HS-27A (cell line): ENCODE results near the gene CDIPT.
"Not testable (repeated sequence)": the region's sequence is repeated elsewhere in the genome, so short reads cannot be mapped to it uniquely, and the experiment has no call there.

Experiments used
- DNase-seq: peaks from one replicate; pipeline ENCODE4 v3.0.0-alpha.2; 2012; ENCODE audit warnings: low read depth, missing footprints

The CDIPT gene, protein sequence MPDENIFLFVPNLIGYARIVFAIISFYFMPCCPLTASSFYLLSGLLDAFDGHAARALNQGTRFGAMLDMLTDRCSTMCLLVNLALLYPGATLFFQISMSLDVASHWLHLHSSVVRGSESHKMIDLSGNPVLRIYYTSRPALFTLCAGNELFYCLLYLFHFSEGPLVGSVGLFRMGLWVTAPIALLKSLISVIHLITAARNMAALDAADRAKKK

DNA sequence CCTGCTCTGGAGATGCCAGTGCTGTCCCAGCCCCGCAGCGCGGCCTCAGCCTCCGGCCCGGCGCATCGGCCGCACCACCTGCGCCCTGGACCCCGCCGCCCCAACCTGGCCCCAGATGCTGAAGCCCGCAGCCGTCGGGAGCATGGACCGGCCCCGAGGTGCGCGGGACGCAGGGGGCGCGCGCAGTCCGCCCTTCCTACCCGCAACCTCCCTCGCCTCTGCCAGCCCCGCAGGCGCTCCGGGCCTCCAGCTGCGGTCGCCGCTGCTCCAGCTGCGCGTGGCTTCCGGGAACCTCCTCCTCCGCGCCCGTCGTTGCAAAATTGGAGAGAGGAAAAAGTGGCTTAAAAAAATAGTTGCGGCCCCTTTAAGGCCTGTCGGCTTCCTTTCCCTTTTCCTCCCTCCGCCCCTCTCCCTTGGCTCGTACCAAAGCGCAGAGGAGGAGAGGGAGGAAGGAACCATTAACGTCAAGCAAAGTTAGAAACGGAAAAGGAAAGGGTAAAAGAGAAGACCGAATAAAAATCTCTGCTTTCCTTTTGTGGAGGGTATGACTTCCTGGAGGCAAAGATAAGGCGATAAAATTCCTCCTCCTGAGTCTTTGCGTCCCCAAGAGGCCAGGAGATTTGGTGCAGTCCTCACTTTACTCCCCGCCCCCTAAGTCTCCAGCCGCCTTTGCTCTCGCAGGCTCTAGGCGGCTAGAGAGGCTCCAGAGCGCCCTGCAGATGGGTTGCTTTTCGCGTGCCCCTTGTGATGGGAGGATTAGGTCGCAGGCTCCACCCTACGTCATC, at the start of gene CDIPT:
Gene CDIPT, minus strand, starts transcription at position 343 of the 785 bp plus-strand sequence. CDS start 369 bp downstream, outside the sequence.
- DNase-seq: peak; percentile 92

DNA sequence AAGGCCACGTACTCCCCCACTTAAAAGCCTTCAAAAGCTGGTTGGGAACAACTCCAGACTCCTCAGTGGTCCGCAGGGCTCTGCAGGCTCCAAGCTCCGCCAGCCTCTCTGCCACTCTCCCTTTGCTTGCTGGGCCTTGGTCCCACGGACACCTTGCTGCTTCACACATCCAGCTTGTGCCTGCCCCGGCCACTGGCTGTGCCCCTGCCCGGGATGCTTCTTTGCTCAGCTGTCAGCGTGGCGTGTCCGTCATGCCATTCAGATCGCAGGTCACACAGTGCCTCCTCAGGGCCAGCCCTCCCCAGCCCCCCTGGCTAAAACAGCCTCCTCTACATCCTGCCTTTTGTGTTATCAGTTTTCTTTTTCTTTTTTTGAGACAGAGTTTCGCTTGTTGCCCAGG, 49.1 kb upstream of the CDIPT start:
- no peak for DNase-seq

DNA sequence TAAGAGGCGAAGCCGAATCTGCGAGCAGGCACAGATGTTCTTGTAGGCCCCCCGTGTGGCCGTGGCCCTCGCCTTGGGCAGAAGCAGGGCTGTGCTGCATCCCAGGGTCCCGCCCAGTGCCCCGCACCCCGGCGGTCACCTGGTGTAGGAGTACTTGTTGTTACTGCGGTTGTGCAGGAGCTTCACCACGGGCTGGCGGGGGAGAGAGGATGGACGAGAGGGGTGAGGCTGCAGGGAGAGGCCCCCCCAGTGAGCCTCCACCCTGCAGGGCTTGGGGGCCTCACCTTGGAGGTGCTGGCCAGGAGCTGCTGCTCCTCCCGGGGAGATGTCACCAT, 48.6 kb upstream of the CDIPT start:
- no peak for DNase-seq

DNA sequence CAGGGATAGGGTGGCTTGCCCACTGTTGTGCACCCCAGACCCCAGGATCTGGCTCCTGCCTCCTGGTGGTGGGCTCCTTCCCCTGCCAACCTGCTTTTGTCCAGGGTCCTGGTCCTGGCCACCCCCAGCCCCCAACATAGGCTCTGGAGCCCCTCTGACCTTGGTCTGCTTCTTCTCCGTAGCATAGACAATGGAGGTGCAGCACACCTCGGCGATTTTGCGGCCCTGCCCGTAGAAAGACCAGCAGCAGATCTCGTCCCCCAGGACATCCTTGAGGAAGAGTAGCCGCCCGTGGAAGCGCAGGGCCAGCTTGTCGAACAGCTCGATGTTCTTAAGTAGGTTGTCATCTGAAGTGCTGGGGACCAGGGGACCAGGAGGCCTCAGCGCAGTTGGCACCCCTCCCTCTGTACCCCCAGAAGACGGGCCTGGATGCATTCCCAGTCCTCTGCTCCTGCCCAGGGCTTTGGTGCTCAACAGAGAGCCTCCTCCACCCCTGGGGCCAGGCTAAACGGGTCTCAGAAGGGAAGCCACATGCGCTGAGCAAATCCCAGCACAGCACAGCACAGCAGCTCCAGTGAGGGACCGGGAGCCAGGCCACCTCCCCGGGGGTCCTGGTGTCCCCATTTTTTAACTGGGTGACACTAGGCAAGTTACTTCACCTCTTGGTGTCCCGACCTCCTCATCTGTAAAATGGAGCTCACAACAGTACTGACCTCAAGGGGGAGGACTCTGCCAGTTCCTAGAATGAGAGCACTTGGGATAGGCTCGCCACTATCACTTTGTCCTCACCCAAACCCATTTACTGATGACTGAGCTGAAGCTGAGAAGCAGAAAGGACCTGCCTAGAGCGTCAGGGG, 48.0 kb upstream of the CDIPT start:
- no peak for DNase-seq

DNA sequence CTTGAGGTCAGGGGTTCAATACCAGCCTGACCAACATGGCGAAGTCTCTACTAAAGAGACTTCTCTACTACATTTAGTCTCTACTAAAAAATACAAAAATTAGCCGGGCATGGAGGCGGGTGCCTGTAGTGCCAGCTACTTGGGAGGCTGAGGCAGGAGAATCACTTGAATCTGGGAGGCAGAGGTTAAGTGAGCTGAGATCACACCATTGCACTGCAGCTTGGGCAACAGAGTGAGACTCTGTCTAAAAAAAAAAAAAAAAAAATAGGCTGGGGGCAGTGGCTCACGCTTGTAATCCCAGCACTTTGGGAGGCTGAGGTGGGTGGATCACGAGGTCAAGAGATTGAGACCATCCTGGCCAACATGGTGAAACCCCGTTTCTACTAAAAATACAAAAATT, 46.8 kb upstream of the CDIPT start:
- DNase-seq: not testable (repeated sequence)

DNA sequence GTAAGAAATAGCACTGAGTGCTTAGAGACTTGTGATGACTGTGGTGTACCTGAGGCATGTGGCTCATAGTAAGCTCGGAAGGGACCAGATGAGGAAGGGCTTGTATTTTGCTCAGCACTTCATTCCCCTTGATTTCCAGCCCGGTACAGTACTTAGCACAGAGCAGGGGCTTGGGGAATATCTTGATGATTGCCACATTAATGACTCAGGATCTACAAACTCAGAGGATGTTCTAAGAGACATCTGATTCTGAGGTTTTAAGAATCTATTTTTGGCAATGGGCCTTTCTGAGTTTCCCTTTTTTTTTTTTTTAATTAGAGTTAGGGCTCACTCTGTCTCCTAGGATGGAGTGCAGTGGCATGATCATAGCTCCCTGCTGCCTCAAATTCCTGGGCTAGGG, 46.4 kb upstream of the CDIPT start:
- DNase-seq: no peak

DNA sequence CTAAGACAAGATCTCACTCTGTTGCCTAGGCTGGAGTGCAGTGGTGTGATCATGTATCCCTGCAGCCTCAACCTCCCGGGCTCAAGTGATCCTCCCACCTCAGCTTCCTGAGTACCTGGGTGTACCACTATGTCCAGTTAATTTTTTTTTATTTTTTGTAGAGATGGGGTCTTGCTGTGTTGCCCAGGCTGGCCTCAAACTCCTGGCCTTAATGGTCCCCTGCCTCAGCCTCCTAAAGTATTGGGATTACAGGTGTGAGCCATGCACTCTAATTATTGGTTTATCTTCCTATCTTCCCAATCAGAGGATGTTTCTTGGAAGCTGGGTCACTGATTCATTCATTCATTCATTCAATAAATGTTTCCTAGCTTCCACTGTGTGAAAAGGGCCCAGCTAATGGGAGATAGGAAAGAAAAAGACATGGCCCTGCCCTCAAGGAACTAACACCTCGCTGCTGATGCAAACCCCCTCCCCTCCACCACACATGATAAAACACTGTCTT, 45.7 kb upstream of the CDIPT start:
- no peak for DNase-seq

DNA sequence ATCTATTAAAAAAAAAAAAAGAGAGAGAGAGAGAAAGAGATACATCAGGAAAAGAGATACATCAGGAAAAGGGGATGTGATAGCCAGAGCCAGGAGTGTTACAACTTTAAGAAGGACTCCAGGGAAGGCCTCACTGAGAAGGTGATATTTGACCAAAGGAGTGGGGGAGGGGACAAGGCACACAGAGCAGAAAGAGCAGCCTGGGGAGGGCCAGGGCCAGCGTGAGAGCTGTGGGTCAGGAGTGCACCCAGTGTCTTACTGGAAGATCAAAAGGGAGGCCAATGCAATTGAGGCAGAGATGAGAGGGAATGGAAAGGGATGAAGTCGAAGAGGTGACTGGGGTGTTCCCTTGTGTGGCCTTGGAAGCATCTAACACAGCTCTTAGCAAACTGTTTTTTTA, 44.9 kb upstream of the CDIPT start:
- no peak for DNase-seq

DNA sequence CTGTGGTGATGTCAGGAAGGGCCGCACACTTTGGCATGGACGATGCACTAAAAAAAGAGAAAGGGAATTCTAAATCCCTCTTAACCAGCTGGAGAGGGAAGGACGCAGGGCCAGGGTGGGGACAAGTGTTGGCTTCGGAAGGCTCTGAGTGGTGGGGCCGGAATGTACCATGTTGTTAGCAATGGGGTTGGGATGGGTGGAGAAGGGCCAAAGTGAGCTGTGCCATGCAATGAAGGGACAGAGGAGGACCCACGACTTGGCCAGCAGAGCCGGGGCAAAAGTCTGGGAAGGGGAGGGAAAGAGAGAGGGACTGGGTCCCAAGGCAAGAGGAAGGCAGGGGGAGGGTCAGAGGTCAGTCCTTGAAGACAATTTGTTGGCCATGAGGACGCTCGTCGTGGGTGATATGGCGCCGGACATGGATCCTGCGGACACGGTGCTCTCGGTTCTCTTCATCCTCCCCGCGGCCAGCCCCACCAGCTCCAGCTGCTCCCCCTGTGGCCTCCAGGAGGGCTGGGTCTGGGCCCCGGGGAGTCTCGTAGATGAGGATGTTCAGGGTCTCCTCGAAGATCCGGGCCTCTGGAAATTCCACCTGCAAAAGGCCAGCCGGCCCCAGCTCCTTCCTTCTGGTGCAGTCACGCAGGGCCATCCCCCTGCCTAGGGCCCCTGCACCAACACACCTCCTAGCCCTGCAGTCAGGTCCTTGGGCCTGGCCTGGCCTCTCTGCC, 43.7 kb upstream of the CDIPT start:
- no peak for DNase-seq

DNA sequence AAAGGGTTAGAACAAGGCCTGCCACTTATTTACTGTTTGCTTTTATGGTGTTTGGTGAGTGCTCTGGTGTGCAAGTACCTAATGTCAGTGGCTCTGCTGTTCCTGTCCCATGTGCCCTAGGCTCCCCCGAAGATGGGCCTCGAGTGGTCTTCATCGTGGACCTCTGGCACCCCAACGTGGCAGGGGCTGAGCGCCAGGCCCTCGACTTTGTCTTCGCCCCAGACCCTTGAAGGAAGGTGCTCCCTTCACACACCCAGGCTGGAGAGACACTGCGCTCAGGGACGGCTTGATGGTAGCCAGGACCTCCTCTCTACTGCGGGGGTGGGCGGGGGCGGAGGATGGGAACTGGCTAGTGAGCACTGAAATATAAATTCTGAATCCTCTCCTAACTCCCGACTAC, 42.6 kb upstream of the CDIPT start:
- no peak for DNase-seq

DNA sequence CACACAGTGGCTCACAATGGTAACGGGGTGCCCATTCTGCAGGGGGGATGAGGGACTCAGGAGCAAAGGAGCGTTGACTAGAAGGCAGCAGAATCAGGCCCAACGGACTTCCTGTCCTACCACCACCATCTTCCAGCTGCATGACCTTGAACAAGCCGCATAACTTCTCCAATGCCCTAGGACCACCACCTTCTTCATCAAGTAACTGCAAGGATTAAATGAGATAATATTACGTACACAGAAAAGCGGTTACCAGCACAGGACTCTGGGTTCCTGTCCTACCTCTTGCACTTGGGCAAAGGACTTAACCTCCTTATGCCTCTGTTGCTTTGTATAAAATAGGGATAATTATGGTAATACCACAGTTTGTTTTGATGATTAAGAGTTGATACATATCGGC, 41.9 kb upstream of the CDIPT start:
- DNase-seq: no peak

DNA sequence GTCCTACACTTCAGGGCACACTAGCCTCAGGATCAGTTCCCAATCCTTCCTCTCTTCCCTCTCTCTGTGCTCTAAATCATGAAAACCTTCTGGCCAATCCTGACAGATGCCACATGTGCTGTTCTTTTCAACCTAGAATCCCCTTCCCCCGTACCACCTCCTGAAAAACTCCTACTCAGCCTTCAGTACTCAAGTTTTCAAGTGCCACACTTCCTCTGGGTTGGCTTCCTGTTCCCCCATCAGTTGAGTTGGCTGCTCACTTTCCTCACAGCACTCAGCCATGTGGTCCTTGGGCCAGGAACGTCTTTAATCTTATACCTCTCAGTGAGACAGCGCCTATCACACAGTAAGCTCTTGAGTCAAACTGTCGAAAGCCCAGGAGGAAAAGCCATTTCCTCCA, 40.6 kb upstream of the CDIPT start:
- no peak for DNase-seq

DNA sequence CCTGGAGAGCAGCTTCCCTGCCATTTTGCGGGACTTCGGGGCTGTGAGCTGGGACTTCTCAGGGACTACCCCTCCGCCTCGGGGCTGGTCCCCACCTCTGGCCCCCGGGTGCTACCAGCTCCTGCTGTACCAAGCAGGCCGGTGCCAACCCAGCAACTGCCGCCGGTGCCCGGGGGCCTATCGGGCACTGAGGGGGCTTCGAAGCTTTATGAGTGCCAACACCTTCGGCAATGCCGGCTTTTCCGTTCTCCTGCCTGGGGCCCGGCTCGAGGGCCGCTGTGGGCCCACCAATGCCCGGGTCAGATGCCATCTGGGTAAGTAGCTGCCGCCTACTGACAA, 38.5 kb upstream of the CDIPT start:
- no peak for DNase-seq

DNA sequence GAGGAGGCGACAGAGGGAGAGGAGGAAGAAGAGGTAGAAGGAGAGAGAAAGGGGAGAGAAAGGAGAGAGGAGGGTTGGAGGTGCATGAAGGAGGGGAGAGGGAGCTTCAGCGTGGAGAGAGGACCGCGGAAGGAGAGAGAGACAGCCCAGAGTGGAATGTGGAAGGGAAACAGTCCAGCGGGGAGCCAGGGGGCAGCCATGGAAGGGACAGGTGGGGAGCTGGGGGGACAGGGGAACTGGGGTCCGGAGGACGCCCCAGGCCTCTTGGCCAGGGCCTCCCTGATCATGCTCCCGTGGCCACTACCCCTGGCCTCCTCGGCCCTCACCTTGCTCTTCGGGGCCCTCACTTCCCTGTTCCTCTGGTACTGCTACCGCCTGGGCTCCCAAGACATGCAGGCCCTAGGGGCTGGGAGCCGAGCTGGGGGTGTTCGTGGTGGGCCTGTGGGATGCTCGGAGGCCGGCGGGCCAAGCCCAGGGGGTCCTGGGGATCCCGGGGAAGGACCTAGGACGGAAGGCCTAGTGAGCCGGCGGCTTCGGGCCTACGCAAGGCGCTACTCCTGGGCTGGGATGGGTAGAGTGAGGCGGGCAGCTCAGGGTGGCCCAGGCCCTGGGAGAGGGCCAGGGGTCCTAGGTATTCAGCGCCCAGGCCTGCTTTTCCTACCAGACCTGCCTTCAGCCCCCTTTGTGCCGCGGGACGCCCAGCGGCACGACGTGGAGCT, 38.0 kb upstream of the CDIPT start:
- DNase-seq: no peak

DNA sequence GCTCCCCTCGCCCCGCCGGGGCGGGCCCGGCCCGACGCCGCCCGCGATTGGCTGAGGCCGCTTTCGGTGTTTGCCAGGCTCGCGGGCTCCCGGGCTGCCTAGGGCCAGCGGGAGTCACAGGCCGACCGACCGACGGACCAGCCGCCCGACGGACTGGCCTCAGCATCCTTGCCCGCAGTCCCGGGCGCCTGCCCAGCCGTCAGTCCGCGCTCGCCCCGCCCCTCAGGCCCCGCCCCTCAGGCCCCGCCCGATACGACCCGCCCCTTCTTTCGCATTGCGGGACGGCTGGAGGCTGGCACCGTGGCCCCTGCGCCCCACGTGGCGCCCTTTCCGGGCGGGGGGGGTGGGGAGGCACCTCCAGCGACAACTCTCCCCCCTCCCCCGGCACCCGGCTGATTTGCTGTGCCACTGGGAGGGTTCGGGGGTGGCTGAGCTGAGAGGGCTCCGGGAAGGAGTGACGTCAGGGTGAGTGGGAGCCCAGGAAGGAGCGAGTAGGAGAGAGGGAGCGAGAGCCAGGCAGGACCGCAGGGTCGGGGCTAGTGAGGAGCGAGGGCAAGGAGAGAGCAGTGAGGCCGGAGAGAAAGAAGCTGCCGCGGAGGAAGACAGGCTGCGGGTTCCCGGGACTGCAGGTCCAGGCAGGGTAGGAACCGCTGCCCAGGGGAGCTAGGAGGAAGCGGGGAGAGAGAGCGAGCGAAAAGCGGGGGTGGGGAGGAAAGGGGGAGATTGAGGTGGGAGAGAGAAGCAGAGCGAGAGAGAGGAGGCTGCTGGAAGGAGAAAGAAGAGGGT, 37.3 kb upstream of the CDIPT start, which contains the start of gene ASPHD1:
Gene ASPHD1, plus strand, starts transcription at position 387 of the 786 bp plus-strand sequence. CDS start 484 bp downstream, outside the sequence.
- DNase-seq: peak; percentile 74

DNA sequence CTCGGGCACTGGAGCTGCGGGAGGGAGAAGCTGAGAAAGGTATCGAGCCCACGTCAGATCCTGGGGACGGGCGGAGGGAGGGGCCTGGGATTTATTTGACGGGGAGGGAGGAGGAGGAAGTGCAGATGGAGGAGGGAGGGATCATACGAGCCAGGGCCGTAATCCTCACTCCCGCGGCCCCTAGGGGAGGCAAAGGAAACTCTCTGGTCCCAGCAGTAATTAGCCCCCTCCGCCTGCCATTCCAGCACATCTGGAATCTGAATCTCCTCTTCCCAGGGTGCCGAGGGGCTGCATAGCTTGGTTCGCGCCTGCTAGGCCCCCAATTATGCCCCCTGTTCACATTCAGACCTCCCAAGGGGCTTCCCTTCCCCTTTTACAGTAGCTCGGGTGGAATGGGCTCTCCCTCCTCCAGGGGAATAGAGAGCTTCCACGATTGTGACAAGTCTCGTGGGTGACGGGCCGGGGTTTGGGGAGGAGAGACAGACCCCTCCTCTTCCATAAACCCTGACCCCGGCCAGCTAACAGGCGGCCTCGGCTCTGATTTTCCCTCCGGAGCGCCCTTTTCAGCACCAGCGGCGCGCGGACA, 36.6 kb upstream of the CDIPT start, which contains the start of gene SEZ6L2:
Gene SEZ6L2, minus strand, starts transcription at position 35 of the 586 bp plus-strand sequence. CDS start 531 bp downstream, outside the sequence.
- DNase-seq: peak; percentile 76

DNA sequence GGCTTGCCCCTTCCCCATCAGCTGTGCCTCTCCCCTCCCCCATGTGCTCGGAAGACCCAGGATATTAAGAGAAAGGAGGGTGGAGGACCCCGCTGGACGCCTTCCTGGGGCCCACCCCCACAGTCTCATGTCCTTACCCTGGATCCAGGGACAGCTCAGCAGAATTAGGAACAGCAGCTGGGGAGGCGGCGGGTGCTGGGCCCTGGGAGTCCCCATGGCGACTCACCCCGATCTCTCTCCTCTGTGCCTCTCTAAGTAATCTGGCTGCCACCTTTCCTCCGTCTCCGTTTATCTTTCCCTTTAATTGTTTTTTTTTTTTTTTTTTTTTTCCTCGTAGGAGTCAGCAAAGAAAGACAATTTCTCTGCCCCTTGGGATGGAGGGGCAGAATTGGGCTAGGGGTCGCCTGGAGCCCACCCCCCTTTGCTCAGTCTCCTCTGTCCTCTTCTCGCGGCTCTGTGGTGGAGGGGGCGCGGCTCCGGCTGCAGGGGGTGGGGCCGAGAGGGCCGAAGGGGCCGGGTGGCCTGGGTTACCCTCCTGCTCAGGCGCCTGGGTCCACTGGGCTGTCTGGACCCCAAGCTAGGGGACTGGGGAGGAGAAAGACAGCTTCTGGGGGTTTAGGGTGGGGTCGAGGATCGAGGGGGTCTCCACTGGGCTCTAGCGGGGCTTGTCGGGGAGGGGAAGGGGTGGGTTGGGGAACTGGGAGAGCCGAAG, 35.9 kb upstream of the CDIPT start:
- no peak for DNase-seq

DNA sequence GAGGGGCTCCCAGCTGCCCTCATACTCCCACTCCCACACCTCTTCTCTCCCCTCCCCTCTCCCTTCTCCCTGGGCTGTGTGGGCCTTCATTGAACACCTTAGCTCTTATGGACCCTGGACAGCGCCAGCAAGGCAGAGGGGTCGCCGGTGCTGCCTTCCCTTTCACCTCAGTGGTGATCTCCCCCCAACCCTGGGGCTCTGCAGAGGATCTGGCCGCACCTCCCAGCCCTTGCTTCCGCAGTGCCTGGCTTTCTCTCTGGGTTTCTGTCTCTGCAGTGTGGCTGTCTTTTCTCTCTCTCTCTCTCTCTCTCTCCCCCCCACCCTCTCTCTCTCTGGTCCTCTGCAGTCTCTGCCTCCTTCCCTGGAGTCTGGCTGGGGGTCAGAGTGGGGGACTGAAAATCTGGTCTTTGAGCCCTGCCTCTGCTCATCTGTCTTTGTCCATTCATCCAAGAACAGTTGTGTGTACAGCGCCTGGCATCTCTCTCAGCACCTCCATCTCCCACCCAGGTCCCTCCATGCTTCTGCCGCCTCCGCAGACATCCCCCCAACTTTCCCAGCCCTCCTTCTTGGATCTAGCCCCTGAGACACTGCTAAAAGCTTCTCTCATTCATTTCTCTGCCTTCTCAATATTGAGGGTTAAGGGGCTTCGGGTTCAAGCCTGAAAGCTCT, 35.2 kb upstream of the CDIPT start:
- DNase-seq: no peak

DNA sequence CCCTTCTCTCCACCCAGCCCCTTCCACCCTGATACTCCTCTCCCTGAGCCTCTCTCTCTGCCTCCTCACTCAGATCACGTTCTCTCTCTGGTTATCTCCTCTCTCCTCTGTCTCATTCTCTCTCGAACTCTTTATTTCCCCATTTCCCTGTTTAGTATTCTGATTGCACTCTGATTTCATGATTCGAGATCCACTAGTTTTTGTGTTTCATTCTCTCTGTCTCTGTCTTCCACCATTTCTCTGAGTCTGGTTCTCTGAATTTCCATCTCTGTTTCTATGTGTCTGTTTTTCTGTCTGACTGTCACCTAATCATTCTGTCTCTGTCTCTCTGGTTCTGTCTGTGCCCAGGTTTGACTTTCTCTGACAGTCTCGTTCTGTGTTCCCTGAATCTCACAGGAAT, 34.3 kb upstream of the CDIPT start:
- no peak for DNase-seq
